Left hindlimb (tissue), 1 donor: Measurements from ENCODE around the gene SH3PXD2B.
"Not testable (repeated sequence)": the region's sequence is repeated elsewhere in the genome, so short reads cannot be mapped to it uniquely, and the experiment has no call there.

Source experiments
- DNase-seq: peaks from one replicate; pipeline ENCODE4 v3.0.0-alpha.2; 2018

SH3PXD2B gene

DNA sequence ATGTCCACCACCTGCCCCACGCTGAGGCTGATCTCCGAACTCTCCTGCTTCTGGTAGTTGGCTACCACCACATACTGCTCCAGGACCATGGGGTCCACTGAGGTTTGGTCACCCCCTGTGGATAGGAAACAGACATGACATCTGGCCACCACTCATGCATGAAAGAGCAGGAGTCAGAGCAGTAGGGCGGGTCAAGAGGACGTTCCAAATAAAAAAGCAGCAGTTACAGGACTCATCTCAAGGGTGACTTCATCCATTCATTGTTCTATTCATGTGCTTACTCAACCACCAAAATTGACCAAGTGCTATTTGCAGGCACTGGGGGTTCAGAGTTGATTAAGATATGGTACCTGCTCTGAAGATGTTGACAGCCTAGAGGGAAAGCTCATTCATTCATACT lies 91.6 kb downstream of the SH3PXD2B start:
- DNase-seq: no peak

DNA sequence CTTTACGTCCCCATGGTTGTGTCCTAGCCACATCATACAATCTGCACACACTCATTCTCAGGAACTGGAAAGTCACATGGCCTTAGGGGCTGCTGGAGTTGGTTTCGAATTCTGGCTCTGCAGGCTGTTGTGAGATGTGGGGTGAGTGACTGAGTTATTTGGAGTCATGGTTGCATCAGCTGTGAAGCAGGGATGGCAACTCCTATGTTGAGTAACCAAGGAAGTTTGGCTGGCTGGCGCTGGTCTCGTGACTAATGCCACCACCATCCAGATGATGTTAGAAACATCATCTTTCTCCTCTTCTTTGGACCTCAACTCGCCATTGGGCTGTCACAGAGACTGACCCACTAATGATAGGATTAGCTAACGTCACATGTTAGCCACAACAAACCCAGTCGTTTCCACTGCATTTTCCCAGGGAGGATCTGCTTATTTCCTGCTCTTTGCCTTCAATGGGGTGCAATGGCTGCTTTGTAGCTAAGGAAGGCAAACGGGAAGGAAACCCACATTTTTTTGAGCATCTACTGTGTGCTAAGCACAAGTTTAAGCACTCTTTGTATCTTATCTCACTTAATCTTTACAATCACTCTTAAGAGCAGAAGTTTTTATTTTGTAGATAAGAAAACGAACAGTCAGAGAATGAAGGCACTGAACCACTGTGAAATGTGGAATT lies 92.6 kb downstream of the SH3PXD2B start:
- no peak for DNase-seq

DNA sequence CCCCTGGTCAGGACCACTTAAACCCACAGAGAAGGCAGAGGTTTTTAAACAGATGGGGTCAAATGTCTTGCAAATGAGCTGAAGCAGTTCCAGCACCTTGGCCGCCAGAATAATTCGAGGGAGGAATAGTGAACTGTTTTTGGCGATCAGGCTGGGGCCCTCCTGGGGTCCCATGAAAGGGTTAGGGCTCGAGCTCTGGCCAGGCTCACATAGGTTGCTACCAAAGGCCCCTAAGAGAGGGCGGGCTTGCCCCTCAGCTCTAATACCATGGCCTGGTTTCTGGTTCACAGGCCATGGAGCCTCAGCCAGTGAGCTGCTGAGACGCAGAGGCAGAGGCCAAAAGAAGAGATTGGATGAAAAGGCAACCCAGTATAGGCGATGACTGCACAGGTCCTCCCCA lies 96.0 kb downstream of the SH3PXD2B start:
- DNase-seq: no peak

DNA sequence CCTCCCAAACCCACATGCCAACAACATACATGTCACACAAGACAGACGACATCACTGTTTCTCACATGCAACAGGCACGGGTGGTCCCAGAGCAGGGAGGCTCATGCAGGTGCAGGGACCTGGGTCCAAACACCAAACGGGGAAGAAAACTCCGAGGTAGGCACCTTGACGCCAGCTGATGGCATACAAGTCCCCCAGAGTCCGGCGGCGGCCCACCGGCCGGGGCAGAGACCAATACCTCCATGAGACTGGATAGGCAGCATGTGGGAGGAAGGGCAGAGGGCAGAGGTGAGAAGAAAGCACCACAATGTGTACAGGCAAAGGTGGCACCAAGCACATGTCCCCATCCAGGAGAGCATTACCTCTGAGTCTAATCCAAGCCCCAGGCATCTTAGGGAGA lies 97.8 kb downstream of the SH3PXD2B start:
- no peak for DNase-seq

DNA sequence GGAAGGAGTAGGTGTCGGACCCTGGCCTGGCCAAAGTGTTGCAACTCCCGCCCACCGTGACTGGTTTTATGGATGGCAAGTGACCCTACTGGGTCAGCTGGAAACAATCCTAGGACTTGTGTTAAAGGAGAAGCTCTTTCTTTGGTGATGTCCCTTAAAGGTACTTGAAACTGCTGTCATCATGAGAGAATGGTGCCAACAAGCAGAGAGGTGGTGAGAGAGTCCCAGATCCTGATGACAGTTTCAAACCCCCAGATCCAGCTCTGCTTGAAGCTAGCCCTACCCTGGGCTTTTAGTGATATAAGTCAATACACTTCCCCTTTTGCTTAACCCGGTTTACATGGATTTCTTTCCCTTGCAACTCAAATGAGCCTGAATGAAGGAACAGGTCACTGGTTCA lies 98.3 kb downstream of the SH3PXD2B start:
- DNase-seq: no peak

DNA sequence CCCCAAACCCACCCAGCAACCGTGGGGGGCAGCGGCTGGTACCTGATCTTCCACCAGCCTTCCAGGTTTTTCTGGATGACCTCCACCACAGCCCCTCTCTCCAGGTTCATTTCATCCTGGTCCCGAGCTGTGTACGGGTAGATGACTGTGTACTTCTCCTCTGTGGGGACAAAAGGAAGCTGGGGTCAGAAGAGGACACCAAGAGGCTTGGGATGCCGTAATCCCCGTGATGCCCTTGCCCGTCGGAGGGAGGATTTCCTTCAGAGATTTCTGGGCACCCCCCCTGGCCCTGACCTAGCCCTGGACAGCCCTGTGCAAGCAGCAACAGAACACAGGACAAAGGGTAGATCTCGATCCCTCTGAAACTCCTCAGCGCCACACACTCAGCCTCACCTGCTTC lies 100.5 kb downstream of the SH3PXD2B start:
- no peak for DNase-seq

DNA sequence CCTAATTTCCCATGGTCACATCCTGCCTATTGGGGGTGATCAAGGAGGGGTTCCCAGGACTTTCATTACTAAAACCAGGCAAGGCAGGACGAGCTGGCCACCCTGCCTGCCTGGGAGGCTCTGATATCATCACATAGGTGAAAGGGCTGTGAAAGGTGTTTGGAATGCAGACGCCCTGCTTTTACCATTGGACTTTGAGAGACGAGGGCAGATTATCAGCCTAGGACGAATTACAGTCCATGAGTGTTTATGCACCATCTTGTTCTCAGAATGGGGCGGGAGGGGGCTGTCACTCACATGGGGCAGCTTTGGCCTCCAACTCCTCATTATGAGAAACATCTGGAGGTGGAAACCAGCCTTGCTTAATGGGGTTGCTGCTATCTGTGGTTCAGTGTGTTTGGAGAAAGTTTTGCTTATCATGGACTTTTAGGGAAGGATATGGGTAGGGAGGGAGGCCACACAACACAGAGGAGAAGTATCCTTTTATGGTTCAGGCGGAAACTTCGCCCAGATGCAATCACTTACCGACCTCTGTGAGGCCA lies 101.0 kb downstream of the SH3PXD2B start:
- DNase-seq: no peak

DNA sequence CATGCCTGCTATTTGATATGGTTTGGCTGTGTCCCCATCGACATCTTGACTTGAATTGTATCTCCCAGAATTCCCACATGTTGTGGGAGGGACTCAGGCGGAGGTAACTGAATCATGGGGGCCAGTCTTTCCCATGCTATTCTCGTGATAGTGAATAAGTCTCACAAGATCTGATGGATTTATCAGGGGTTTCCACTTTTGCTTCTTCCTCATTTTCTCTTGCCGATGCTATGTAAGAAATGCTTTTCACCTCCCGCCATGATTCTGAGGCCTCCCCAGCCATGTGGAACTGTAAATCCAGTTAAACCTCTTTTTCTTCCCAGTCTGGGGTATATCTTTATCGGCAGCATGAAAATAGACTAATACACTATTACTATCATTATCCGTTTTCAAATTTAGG lies 101.8 kb downstream of the SH3PXD2B start:
- DNase-seq: not testable (repeated sequence)

DNA sequence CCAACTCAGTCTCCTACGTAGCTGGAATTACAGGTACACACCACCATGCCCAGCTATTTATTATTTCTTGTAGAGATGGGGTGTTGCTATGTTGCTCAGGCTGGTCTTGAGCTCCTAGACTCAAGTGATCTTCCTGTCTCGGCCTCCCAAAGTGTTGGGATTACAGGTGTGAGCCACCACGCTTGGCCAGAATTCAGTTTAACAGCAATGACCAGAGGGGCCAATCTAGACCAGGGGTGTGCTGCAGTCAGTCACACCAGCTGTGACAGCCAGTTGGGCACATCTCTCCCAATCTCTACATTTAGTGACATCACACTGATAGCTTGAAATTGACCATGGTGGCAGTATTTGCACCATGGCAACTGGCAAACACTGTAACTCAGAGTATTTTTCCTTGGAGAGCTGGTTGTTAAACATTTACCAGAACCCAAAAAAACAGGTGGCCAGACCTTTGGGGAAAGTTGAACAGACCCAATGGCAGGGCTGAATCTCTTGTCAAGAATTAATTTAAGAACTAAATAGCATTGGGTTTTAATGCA lies 103.0 kb downstream of the SH3PXD2B start:
- no peak for DNase-seq

DNA sequence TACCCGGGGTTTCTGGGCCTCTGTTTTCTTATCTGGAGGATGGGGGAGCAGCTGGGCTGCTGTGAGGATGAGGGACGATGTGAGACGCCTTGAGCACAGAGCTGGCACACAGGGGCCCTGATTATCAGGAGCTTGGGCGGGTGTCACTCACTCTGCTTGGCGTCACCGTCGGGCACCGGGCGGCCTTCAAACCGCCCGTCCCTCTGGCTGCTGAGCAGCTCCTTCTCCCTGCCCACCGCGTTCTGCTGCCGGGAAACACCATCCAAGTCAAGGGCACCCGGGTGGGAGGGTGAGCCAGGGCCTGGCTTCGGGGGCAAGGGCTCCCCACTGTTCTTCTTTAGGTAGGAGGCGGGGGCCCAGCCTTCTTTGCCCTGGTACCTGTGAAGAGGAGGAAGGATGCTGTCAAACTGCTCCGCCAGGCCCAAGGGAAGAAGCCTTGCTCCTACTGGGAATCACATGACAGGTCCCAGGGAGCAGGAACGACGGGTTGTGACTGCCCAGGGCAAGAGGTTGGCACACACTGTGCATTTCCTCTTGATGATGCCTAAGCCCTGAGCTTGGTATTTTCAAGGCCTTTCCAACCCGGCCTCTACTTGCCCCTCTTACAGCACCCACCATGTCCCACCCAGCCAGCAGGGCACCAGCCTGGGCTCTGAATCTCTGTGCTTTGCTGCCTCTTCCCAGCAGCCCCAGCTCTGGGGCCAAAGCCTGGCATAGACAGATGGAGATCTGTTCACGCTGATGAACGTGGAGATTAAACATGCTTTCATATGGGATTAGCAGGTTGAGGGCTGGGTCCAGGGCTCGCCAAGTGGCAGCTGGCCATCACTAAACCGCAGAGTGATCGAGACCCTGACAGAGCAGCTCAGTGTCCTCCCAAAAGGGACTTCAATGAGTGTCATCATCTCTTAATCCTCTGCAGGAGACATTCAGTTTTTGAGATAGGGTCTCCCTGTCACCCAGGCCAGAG lies 103.8 kb downstream of the SH3PXD2B start:
- DNase-seq: no peak

DNA sequence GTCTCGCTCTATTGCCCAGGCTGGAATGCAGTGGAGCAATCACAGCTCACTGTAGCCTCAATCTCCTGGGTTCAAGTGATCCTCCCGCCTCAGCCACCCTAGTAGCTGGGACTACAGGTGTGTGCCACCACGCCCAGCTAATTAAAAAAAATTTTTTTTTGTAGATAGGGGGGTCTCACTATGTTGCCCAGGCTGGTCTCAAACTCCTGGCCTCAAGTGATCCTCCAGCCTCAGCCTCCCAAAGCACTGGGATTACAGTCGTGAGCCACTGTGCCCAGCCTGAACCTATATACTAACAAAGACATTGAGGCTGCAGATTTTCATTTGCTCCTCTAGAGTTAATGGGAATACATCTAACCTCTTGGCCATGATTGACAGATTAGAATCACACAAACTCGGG lies 105.6 kb downstream of the SH3PXD2B start:
- not testable (repeated sequence) for DNase-seq

DNA sequence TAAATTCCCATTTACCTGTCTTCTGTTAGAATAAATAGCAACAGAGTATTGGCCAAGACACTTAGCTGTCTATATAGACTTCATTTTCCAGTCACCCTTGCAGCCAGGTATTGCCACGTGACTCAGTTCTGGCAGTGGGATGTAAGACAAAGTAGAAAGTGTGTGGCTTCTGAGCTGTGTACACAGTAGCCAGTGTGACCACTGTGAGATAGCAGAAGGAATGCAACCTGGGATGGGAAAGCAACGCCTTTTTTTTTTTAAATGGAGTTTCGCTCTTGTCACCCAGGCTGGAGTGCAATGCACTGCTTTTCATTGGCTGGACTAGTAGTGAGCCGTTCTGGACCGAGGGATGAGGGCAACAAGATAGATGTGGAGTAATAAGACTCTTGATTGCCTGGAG lies 106.2 kb downstream of the SH3PXD2B start:
- DNase-seq: no peak

DNA sequence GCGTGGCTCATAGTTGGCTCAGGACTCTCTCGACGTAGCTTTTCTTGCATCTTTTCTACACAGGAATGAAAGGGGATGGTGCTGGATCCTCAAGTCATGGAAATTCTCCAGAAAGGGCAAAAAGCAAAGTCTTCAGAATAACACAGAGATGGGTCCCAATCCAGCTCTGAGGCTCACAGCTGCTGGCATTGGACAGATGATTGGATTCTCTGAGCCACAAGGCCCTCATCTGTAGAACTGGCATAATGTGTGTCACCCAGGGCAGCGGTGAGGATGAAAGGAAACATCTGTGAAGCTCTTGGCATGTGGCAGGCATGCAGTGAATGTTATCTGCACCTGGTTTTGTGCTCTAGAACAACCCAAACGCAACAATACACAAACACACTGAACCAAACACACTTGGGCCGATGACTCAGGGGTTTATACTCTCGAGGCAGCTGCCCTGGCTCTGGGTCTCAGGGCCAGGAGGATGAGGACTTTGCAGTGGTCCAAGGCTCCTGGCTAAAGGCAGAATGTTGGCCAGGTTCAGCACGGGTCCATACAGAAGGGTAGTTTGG lies 106.8 kb downstream of the SH3PXD2B start:
- DNase-seq: no peak

DNA sequence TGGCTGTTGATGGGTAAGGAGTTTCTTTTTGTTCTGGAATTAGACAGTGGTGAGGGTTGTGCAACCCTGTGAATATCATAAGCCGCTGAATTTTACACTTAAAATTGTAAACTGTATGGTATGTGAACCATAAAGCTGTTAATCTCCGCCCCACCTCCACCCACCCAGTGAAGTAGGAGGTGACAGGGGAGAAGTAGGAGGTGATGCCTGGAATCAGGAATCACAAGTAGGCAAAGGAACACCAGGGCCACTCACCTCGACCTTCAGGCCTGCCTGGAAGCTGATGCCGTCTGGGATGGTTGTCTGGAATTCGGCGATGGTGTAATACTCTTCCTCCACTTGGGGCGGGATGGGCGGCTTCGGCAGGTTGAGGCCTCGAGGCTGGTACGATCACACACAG lies 108.4 kb downstream of the SH3PXD2B start:
- DNase-seq: no peak

DNA sequence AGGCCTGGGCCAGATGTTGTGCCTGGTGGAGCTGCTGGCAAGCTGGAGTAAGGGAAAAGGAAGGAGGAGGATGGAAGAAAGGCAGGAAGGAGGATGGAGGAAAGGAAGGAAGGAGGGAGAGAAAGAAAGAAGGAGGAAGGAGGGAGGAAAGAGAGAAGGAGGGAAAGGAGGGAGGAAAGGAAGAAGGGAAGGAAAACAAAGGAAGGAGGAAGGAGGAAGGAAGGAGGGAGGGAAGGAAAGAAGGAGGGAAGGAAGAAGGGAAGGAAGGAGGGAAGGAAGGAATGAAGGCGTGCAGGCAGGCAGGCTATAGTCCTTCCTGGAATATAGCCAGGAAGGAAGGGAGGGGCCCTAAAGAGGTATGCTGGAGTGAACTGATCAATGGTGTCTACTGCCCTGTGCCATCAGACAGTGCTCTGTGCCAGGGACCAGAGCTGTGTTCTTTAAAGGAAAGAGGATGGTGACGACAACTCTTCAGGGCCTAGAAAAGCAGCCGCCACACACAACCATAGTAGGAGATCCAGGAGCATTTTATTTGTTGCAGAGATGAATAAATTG lies 109.4 kb downstream of the SH3PXD2B start:
- no peak for DNase-seq

DNA sequence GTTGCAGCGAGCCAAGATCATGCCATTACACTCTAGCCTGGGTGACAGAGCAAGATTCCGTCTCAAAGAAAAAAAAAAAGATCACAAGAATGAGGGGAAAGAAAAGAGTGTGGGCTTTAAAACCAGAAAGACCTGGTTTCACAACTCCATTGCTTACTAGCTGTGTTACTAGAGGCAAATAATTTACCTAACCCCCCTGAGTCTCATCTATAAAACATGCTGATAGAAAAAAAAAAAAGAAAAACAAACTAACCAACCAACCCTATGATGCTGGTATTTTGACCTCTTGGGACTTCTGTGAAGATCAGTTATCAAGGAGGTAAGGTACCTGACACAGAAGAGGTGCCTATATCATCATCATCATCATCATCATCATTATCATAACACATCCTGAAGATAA lies 110.6 kb downstream of the SH3PXD2B start:
- no peak for DNase-seq

DNA sequence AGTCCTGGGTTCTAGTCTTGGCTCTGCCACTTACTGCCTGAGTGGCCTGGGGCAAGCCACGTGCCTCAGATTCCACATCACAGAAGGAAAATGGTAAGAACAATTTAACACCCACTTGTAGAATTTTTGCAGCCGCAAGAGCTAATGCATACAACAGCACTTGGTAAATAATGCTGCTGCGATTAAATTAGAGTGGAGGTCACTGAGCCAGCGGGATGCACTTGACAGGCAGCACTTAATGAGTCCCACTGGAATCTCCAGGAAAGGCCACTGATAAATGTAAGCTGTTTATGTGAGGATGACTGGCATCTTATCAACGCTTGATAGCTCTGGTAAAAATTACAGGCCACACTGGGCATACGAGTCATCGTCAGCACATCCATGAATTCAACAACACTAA lies 111.4 kb downstream of the SH3PXD2B start:
- DNase-seq: no peak

DNA sequence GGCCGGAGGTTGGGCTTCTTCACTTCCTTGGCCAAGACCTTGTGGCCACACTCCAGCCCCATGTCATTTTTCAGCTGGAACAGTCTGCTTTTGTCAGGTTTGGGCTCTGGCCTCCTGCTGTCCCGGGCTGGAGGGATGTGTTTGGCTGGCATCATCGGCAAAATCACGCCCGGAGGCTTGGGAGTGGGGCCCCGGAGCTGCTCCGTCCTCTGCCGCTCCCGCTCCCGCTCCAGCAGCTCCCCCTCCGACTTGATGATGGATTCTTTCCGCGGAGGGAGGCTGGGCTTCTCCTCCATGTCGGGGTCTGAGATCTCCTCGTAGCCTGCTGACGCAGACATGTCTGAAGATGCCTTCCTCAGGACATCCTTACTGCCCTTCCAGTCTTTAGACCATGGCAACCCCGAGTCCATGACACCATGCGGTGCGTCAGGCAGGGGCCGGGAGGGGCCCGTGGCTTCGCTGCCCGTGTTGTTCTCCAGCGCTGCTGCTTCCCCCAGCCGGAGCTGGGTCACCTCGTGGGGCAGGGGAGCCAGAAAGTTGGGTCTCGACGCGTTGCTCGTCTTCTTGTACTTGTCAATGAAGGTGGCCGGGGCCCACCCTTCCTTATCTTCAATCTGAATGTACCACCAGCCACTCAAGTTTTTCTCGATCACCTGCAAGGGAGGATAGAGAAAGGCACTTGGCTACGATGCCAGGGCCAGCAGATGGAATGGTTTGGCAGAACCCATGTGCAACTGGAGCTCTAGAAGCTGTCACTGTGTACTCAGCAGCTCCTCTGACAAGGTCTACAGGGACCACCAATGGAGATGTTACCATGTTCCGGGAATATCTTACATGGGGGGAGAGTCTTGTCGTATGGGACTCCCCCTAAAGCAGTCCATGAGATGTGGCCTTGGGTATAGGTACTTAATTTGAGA lies 114.8 kb downstream of the SH3PXD2B start:
- DNase-seq: no peak

DNA sequence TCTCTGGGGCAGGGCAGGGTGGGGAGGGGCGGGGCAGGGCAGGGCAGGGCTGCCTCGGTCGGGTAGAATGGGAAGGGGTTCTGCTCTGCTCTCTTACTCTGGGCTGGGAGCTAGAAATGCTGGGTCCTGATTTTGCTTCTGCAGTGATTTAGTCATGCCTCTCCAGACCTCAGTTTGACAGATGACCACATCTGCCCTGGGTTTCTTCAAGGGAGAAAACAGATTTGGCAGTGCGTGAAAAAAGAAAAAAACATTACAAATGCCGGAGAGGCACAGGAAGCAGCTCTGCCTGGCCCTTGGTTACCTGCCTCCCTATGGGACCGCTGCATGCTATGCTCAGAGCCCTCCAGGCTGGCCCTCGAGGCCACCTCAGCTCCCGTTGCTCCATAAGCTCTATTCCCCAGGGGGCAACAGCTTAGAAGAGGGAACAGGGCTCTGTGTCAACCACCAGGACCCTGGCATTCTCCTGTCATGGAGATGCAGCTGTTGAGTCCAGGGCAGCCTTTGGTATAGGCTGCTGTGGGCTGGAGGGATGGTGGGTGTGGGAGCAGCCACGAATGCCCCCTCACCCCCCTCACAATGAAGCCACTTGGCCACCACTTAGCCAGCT lies 117.5 kb downstream of the SH3PXD2B start:
- DNase-seq: no peak

DNA sequence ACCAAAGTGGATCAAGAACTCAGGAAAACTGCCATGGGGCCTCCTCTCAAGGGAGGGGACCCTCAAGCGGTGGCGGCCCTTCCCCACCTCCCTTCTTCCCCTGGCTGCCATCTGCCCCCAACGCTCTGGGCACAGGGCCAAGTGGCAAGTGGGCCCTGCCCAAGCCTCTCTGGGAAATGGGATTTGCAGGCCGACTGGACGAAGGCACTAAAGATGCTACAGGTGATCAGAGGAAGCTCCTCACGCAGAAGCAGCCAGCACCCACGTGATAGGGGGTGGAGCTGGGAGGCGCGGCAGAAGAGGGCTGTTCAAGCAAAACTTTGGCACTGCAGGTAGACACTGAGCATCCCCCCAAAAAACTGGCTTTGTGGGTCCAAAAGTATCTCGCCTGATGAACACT lies 118.1 kb downstream of the SH3PXD2B start:
- DNase-seq: no peak

DNA sequence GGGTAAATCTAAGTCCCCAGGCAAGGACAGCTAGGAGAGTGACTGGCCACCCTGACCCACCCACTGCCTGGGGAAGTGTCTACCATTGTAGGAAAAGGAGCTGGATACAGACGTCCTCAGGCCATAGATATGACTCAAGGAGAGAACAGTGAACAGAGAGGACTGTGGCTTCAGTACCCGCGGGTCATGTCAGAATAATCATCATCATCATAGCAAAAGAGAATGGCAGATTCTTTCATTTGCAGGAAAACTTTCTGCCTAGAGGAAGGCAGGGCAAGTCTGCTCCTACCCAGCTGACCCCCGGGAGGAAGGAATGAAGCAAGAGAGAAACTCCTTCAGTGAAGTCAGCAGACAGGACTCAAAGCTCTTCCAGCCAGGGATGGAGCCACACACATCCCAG lies 118.6 kb downstream of the SH3PXD2B start:
- no peak for DNase-seq

DNA sequence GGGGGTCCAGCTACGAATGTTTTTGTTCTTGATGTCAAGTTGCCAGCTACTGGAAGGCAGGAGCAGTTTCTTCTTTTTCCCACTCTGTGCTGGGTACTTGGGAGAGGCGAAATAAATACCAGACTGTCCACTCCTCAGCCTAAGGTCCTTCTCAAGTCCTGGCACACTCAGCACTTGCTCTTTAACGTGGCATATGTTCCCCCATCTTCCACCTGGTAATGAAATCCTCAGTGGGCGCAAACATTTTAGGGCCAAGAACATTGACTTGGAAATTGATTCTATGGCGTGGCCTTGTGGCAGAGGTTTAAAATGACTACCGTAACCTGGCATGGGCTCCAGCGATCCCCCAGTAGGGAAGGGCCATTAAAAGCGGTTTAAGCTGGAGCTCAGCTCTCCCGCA lies 119.7 kb downstream of the SH3PXD2B start:
- DNase-seq: no peak
